GM18907 (cell line): Measurements from ENCODE around the gene RASGRP2.

Experiments used
- ATAC-seq: cut with Tn5 transposase; IDR thresholded peaks from one replicate; pipeline ENCODE4 v1.9.1; 2021; ENCODE audit warnings: mild to moderate bottlenecking, moderate library complexity; ENCODE audit not compliant: unreplicated experiment

Gene RASGRP2

GRCh38 chr11:64743591-64744543 is at the start of gene RASGRP2:
TSS of gene RASGRP2 (minus strand) at chr11:64744142. CDS start at chr11:64742866, 1,276 bp downstream.
- no peak for ATAC-seq

- ATAC-seq = no peak
Measured at GRCh38 chr11:64792482-64792881, 48.5 kb upstream of the RASGRP2 start.

DNA sequence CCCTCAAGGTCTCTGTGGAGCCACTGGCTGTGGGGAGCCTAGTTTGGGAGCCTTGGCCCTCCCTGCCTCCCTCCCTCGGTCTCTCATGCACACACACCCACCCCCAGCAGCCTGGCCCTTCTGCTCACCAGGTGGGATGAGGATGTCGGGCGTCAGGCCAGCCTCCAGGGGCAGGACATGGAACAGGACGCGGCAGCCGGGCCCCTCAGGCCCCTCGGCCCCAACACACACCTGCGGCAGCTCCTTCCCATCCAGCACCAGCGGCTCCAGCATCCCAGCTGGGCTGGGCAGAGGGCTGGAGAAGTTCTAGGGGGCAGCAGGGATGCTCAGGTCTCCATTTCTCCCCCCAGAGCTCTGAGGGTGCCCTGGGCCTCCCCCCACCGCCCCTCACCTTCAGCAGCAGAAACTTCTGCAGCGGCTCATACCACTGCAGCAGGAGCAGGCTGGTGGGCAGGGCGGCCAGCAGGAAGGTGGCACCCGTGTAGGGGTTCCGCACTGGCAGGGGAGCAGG is 47.9 kb upstream of the RASGRP2 start:
- ATAC-seq = no peak

DNA sequence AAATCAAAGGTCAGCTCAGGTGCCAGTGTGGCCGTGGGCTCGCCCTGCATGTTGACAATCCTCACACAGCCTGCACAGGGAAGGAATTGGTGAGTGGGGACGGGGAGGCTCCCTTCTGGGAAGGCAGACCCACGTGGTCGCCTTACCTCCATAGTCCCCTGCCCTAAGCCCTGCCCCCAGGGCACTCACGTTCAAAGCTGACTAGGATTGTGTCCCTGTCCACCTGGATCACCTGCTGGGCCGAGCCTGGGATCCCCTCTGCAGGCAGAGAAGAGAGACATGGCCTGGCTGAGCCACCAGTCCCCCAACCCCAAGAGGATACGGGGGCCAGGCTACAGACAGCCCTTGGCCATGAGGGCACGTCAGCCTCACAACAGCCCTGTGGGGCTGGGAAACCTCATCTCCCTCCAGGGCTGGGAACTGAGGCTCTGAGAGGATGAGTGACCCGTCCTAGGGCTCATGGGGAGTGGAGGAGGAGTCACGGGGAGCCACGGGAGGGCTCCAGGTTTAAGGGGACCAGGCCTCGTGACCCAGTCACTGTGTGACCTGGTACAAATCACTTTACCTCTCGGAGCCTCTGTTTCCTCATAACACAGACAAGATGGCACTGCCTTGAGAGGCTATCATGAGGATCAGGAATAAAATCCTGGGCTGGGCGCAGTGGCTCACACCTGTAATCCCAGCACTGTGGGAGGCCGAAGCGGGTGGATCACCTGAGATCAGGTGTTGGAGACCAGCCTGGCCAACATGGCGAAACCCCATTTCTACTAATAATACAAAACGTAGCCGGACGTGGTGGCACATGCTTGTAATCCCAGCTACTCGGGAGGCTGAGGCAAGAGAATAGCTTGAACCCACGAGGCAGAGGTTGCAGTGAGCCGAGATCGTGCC is 46.5 kb upstream of the RASGRP2 start:
- ATAC-seq = no peak

- ATAC-seq = no peak
Measured at GRCh38 chr11:64789331-64790204, 45.6 kb upstream of the RASGRP2 start.

DNA sequence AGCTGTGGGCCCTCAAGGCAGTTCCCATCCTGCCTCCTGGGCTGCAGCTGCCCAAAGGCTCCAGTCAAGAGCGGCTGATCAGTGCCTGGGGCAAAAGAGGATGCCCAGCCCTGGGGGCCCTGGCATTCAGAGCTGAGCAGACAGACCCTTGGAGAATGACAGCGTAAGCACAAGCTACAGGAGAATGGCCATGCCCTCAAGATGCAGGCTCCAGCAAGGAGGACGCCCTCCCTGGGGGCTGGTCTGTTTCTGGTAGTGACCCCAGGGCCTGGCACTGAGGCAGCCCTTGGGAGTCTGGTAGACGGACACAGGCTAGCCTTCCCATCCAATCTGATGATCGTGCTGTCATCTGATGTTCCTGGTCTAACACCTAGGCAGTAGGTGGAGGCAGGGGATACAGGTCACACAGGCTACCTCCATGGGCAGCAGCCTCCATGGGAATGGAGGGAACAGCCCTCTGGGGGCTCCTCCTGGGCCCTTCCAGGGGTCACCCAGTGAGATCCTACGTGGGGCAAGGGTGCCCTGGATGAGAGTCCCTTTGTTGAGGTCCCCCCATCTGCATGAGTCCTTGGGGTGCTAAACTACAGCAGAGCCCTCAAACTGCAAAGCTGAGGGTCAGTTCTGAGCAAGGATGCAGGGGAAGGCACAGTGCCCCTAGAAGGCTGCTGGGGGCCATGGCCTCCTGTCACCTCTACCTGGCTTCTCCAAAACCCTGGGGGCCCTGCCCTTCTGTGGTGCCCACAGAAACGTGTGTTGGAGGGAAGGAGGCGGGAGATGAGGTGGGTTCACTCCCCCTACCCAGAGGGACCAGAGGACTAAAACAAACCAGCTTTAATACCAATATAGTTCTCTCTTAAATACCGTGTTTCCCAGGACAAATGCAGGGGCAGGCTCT is 44.6 kb upstream of the RASGRP2 start:
- ATAC-seq = no peak

GRCh38 chr11:64787526-64788320 is 43.8 kb upstream of the RASGRP2 start:
- ATAC-seq = no peak

GRCh38 chr11:64786308-64786707 is 42.4 kb upstream of the RASGRP2 start:
- ATAC-seq = no peak

DNA sequence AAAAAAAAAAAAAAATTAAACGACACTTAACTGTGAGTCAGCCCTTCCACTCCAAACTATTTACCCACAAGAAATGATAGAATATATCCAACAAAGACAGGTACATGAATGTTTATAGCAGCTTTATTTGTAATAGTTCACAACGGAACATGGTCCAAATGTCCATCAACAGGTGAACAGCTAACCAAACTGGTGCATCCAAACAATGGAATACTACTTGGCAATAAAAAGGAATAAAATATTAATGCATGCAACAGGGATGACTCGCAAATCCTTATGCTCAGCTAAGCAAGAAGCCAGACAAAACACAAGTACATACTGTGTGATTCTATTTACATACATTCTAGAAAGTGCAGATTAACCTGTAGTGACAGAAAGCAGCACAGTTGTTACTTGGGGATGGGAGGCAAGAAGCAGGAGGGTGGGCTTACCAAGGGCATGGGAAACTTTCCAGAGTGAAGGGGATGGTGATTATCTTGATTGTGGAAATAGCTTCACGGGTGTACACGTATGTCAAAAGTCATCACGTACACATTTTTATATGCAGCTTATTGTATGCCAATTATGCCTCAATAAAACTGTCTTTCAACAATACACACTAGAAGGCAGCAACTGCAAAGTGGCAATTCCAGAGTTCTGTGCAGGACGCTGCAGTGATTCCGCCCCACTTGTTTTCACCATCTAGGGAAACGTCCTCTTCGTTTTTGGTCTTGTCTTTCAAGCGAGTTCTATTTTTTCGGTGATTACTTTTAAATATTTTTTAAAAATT is 41.1 kb upstream of the RASGRP2 start:
- no peak for ATAC-seq

DNA sequence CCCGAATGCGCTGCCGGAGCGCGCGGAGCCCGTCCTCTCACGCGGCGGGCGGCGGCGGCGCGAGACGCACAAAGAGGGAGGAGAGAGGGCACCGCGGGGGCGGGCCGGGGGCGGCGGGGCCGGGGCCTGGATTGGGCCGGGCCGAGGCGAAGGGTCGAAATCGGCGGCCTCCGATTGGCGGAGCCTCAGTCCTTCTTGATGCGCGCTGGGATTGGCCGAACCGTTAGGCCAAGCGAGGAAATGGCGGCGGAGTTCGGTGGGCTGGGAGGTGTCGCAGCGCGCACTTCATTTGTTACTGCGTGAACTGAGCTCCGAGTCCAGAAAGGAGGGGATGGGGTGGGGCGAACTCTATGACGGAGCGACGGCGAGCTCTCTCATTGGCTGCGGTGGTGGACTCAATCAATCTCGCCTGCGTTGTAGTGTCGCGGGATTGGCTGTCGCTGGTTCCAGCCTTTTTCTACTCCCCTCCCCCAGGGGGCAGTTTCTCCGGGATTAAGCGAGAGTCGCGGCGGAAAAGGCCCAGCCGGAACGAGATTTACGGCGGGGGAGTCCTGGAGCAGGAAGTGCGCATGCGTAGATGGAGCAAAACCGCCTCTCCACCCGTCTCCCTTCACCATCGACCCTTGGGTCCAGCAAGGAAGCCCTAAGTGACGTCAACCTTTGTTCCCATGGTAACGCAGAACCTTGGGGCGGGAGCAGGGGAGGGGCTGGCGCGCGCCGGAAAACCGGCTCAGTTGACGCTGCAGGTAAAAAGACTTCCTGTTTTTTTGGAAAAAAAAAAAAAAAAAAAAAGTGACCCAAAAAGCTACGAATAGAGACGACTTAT is 34.7 kb upstream of the RASGRP2 start, which contains the start of gene SF1:
Gene SF1 (minus strand): TSS at position 70 of the 826 bp plus-strand sequence. CDS start 150 bp downstream, outside the sequence.
- peak; percentile 84 for ATAC-seq

DNA sequence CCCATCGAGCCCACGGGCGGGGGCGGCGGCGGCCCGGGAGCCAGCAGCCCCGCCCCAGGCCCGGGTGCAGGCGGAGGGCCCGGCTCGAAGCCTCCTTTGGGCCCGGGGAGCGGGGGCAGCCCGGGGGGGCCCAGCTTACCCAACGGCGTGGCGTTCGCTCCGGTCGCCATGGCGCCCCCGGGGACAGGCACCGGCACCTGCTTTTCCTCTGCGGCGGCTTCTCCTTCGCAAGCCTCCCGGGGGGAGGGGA is 34.2 kb upstream of the RASGRP2 start:
- ATAC-seq = peak; percentile 31

- ATAC-seq = peak; percentile 20
Measured at GRCh38 chr11:64777449-64778222, 33.7 kb upstream of the RASGRP2 start.

GRCh38 chr11:64776875-64777274 is 32.9 kb upstream of the RASGRP2 start:
- no peak for ATAC-seq

GRCh38 chr11:64776425-64776824 is 32.5 kb upstream of the RASGRP2 start:
- no peak for ATAC-seq

GRCh38 chr11:64774144-64774543 is 30.2 kb upstream of the RASGRP2 start:
- ATAC-seq = no peak

GRCh38 chr11:64772303-64773018 is 28.5 kb upstream of the RASGRP2 start:
- ATAC-seq = peak; percentile 32
